Cardiac fibroblast (primary cell): Measurements from ENCODE around the gene CFAP20DC.

Experiments used
- DNase-seq, 2 donors: peaks; one replicate each; pipeline versions ENCODE4 v3.0.0 to v3.0.0-alpha.2; 2010; ENCODE audit warnings: low read depth in 2 of 2
- H3K4me3 ChIP-seq, 2 donors: replicated peaks in 1 of 2; 1 replicate in 1 of 2; 2 replicates in 1 of 2; pipeline ENCODE4 v1.5.1; 2011; ENCODE audit warnings: low read depth in 2 of 2, low read length in 2 of 2, mild to moderate bottlenecking in 2 of 2, moderate library complexity in 1 of 2
- CTCF ChIP-seq: IDR thresholded peaks from one replicate; pipeline ENCODE4 v1.5.1; 2011; ENCODE audit warnings: low read depth, mild to moderate bottlenecking, low read length, inconsistent platforms

CFAP20DC gene

GRCh38 chr3:58888087-58888486 lies 161.7 kb downstream of the CFAP20DC start:
- H3K4me3 ChIP-seq, result no peak overlapping the region
- no peak for DNase-seq
- no peak for TF ChIP-seq CTCF

GRCh38 chr3:58884453-58884852 lies 165.4 kb downstream of the CFAP20DC start:
- no peak for TF ChIP-seq CTCF
- H3K4me3 ChIP-seq, result no peak overlapping the region
- DNase-seq, result no peak

DNA sequence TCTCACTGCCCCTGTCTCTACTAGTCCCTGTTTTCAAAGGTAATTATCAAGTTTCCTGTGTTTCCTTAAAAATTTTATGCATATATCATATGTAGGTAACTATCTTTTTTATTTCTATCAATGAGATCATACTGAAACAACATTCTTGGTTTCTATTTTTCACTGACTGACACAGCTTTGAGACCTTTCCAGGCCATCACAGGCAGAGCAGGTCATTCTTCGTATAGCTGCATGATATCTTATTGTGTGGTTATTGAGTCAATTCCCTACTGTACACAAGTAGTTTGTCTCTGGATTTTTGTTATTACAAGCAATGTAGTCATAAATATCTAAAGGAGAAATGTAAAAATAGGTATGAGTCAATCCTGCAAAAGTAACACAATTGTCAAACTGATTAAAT lies 169.6 kb downstream of the CFAP20DC start:
- DNase-seq, result peak in 1 of 2 donors; percentile 61
- TF ChIP-seq CTCF, result no peak
- H3K4me3 ChIP-seq, result no peak overlapping the region

- no peak overlapping the region for H3K4me3 ChIP-seq
- peak in 1 of 2 donors; percentile 66 for DNase-seq
- no peak for TF ChIP-seq CTCF
Observed at GRCh38 chr3:58874795-58875194, 175.0 kb downstream of the CFAP20DC start.

- peak in 1 of 2 donors; percentile 43 for DNase-seq
- H3K4me3 ChIP-seq, result no peak overlapping the region
- TF ChIP-seq CTCF, result no peak
Observed at GRCh38 chr3:58874248-58874741, 175.5 kb downstream of the CFAP20DC start.

- no peak for DNase-seq
- no peak for TF ChIP-seq CTCF
- H3K4me3 ChIP-seq, result no peak overlapping the region
Observed at GRCh38 chr3:58868097-58868779, 181.6 kb downstream of the CFAP20DC start.

DNA sequence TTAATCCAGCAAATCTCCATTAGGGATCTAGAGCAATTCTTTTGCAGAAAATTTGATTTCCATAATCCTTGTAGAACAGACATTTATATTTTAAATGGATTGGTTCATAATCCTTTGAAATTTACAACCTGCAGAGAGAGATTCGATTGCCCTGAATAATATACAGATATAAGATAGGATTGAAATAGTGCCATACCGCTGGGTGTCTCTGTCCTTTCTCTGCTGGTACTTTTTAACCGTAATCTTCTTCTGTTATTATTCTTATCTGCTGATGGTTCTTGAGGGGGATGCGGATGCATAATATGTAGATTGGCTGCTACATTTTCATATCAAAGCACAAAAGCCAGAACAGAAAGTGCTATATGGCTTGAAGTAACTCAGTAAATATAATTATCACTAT lies 182.2 kb downstream of the CFAP20DC start:
- no peak for TF ChIP-seq CTCF
- no peak overlapping the region for H3K4me3 ChIP-seq
- no peak for DNase-seq
